ENCODE results near the gene ANKRD44.
"Not testable (repeated sequence)": the region's sequence is repeated elsewhere in the genome, so short reads cannot be mapped to it uniquely, and the experiment has no call there.

ANKRD44 gene

GRCh38 chr2:197057959-197058358, 252.6 kb downstream of the ANKRD44 start:
- no peak for DNase-seq (ENCODE audit: extremely low read depth in 1 of 2, low read depth in 1 of 2)

DNA sequence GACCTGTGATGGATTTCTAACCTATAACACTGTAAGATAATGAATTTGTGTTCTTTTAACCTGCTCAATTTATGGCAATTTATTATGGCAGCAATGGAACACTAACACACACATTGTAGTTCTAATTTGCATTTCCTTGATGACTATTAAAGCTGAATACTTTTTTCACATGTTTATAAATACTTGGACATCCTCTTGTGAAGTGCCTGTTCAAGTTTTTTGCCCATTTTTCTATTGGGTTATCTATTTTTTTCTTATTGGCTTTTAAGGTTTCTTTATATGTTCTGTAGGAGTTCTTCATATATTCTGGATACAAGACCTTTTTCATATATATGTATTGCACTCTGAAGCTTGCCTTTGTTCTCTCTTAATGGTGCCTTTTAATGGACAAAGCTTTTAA, 255.5 kb downstream of the ANKRD44 start:
- DNase-seq (ENCODE audit: extremely low read depth in 1 of 2, low read depth in 1 of 2) = no peak

GRCh38 chr2:197054437-197054836, 256.1 kb downstream of the ANKRD44 start:
- no peak for DNase-seq (ENCODE audit: extremely low read depth in 1 of 2, low read depth in 1 of 2)

GRCh38 chr2:197052356-197052755, 258.2 kb downstream of the ANKRD44 start:
- DNase-seq (ENCODE audit: extremely low read depth in 1 of 2, low read depth in 1 of 2) = no peak

- no peak for DNase-seq (ENCODE audit: extremely low read depth in 1 of 2, low read depth in 1 of 2)
Observed at GRCh38 chr2:197045115-197045514, 265.5 kb downstream of the ANKRD44 start.

DNA sequence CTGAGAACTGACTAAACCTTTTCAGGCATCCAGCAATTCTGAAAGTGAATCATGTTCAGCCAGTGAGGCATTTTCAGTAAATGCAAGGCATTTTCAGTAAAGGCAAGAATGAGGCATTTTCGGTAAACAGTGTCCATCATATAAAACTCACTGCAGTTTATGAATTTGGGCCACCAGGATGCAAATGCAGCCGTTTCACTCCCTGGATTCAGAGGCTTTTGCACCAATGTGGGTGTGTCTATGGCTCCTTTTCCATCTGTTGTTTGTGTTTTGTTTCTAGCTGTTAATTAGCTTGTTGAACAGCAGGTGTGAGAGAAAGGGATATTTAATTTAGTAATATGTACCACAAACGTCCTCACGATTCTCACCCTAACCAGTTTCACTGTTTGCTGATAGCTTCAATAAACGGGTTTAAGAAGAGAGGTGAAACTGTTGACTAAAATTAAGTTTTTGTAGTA, 267.8 kb downstream of the ANKRD44 start:
- no peak for DNase-seq (ENCODE audit: extremely low read depth in 1 of 2, low read depth in 1 of 2)

DNA sequence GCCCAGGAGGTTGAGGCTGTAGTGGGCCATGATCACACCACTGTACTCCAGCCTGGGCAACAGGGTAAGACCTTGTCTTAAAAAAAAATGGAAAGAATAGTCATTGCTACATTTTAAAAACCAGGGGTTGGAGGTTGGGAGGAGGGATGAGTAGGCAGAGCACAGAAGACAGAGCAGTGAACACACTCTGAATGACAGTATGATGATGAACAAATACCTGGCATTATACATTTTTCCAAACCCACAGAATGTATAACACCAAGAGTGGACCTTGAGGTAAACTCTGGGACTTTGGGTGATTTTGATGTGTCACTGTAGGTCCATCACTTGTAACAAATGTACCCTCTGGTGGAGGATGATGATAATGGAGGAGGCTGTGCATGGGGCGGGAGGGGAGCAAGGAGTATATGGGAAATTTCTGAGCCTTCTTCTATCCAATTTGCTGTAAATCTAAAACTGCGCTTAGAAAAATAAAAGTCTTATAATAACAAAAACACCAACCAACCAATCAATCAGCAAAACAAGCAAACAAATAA, 272.6 kb downstream of the ANKRD44 start:
- DNase-seq (ENCODE audit: extremely low read depth in 1 of 2, low read depth in 1 of 2) = no peak

DNA sequence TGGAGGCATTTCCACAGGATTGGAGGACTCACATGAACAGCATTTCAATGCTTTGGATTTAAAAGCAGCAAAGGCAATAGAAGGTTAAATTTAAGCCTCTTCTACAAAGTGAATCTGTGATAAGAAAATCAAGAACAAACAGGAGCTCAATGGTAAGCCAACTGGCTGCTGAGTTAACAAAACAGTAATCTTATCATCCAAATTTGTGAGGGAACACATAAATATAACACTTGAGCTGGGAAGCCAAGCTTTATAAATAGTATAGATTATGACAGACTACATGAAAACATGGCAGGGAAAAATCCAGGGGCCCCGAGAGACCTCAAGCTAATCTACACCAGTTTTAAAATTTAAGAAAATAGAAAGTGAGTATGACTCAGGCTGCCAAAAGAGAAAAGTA, 275.6 kb downstream of the ANKRD44 start:
- no peak for DNase-seq (ENCODE audit: extremely low read depth in 1 of 2, low read depth in 1 of 2)

DNA sequence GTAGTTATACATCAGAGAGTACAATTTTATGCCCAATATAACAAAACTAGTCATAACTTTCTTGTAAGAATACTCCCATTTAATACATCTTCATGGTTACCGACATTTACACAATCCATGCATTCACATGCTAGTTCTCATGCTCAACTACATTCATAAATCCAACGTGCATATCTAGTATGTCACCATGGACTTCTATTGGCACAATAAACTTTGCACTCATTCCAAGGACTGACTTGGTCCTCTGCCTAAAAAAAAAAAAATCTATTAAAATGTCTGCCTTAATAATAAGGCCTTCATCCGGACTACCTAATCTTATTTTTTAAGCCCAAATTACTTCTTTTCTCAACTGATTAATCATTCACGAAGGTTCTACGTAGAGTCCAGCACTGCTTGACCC, 276.3 kb downstream of the ANKRD44 start:
- no peak for DNase-seq (ENCODE audit: extremely low read depth in 1 of 2, low read depth in 1 of 2)

- no peak for DNase-seq (ENCODE audit: extremely low read depth in 1 of 2, low read depth in 1 of 2)
Observed at GRCh38 chr2:197033222-197033621, 277.4 kb downstream of the ANKRD44 start.

DNA sequence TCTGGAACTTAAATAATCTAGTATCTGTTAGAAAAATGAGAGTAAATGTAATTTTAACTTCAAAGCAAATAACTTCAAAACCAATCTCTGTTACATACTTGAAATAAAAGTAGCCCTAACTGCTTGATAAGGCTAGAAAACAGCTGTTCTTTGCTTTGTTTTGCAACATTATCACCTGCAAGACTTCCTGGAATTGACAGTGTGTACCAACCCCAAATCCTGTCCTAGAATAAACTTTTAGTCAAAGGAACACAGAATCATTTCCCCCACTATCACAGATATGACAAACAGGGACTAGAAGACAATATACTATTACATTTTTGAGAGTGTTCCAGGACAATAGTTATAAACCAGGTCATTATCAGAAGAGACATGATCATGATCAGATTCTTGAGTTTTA, 278.8 kb downstream of the ANKRD44 start:
- no peak for DNase-seq (ENCODE audit: extremely low read depth in 1 of 2, low read depth in 1 of 2)

- no peak for DNase-seq (ENCODE audit: extremely low read depth in 1 of 2, low read depth in 1 of 2)
Observed at GRCh38 chr2:197030090-197030489, 280.5 kb downstream of the ANKRD44 start.

DNA sequence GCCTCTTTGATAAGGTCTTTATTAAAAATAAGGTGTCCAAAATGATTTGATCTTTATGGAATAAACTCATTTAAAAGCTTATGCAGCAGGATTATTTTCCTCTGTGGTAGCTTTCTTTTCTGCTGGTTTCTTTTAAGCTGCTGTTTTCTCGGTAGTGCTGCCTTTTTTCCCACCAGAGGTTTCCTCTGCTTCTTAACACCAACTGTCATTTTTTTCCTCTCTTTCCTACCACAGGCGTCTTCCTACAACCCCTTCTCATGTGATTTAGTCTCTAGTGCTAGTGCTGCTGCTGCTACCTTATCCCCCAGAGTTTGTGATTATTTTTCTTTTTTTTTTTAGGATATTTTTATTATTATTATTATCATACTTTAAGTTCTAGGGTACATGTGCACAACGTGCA, 281.9 kb downstream of the ANKRD44 start:
- DNase-seq (ENCODE audit: extremely low read depth in 1 of 2, low read depth in 1 of 2) = no peak

DNA sequence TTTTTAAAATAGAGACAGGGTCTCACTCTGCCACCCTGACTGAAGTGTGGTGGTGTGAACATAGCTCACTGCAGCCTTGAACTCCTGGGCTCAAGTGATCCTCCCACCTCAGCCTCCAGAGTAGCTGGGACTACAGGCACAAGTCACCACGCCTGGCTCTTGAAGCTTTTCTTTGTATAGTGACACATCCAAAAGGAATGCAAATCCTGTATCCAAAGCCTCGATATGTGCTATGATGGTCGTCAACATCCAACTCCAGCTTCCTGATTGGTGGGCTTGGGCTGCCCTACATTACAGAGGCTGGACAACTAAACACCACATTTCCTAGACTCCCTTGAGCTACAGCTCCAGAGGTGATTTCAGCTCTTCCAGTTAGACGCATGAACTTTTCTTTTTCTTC, 282.4 kb downstream of the ANKRD44 start:
- DNase-seq (ENCODE audit: extremely low read depth in 1 of 2, low read depth in 1 of 2) = no peak

- DNase-seq (ENCODE audit: extremely low read depth in 1 of 2, low read depth in 1 of 2) = no peak
Observed at GRCh38 chr2:197024206-197024605, 286.4 kb downstream of the ANKRD44 start.

- not testable (repeated sequence) for DNase-seq (ENCODE audit: extremely low read depth in 1 of 2, low read depth in 1 of 2)
Observed at GRCh38 chr2:197020921-197021320, 289.7 kb downstream of the ANKRD44 start.

- no peak for DNase-seq (ENCODE audit: extremely low read depth in 1 of 2, low read depth in 1 of 2)
Observed at GRCh38 chr2:197013098-197013497, 297.5 kb downstream of the ANKRD44 start.

GRCh38 chr2:197011801-197012641, 298.6 kb downstream of the ANKRD44 start:
- no peak for DNase-seq (ENCODE audit: extremely low read depth in 1 of 2, low read depth in 1 of 2)

- DNase-seq (ENCODE audit: extremely low read depth in 1 of 2, low read depth in 1 of 2) = no peak
Observed at GRCh38 chr2:197011021-197011417, 299.6 kb downstream of the ANKRD44 start.

GRCh38 chr2:197010200-197011020, 300.2 kb downstream of the ANKRD44 start:
- DNase-seq (ENCODE audit: extremely low read depth in 1 of 2, low read depth in 1 of 2) = no peak

DNA sequence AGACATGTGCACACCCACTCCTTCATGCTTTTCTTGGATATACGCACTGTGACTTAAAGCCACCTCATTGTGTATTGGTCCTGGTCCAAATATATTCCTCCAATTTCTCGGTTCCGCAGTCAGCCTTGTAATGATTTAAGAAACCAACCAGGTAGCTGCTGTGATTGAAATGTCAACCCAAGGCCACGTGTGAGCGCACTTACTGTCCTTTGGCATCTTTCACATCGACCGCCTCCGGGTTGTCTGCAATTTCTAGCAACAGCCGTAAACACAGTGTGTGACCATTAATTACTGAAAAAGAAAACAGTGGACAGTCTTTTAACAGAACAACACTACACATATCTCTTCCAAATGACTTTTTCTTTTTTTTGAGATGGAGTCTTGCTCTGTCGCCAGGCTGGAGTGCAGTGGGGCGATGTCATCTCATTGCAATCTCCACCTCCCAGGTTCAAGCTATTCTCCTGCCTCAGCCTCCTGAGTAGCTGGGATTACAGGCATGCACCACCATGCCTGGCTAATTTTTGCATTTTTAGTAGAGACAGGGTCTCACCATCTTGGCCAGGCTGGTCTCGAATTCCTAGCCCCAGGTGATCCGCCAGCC, 301.7 kb downstream of the ANKRD44 start:
- not testable (repeated sequence) for DNase-seq (ENCODE audit: extremely low read depth in 1 of 2, low read depth in 1 of 2)
